Large intestine (tissue), 12 donors: ENCODE measurements around the gene SRL. TPM values are rescaled to one million over a fixed set of nuclear protein-coding genes. Genes with fewer than 3 reads are reported as not detected.

ENCODE experiments used
- DNase-seq, 2 donors: peaks; one replicate each; pipeline versions ENCODE4 v3.0.0 to v3.0.0-alpha.2; 2013
- H3K27ac ChIP-seq: one replicate; pipeline ENCODE4 v1.5.1; 2013; ENCODE audit warnings: low read length
- H3K27me3 ChIP-seq: 2 replicates; pipeline ENCODE4 v1.6.1; 2013; ENCODE audit warnings: low read length; ENCODE audit not compliant: control insufficient read depth, insufficient read depth
- H3K36me3 ChIP-seq: 2 replicates; pipeline ENCODE4 v1.6.1; 2013; ENCODE audit warnings: low read length; ENCODE audit not compliant: control insufficient read depth, insufficient read depth
- H3K4me1 ChIP-seq: one replicate; pipeline ENCODE4 v1.6.1; 2013; ENCODE audit warnings: low read length; ENCODE audit not compliant: control insufficient read depth, insufficient read depth
- H3K4me3 ChIP-seq: one replicate; pipeline ENCODE4 v1.5.1; 2013; ENCODE audit warnings: low read length
- H3K9me3 ChIP-seq: one replicate; pipeline ENCODE4 v1.6.1; 2013; ENCODE audit warnings: mild to moderate bottlenecking, low read depth, low read length, moderate library complexity; ENCODE audit not compliant: control insufficient read depth
- WGBS: methylation state at CpG from one replicate; pipeline ENCODE4 v1.1.5; 2013; ENCODE audit warnings: low lambda C conversion rate; ENCODE audit not compliant: insufficient coverage; 5-methylcytosine and 5-hydroxymethylcytosine counted together
- long read RNA-seq, 11 donors: transcript quantifications; one replicate each; lab custom pipeline, GENCODE V29; 2026
- polyA plus RNA-seq: library from polyadenylated mRNA; unstranded; fragments of 120-200 nt; gene quantifications from one replicate; pipeline ENCODE4 v1.2.1, GENCODE V29; 2013

The SRL gene
- polyA plus RNA-seq, result 2.3 TPM
- long read RNA-seq, donor 1, full-length matches to known transcripts, result 1 of 1 reads
- long read RNA-seq, donor 1, partial matches to known transcripts, result 0 of 1 reads
- long read RNA-seq, donor 1, other reads (novel, unspliced or antisense), result 0 of 1 reads
- long read RNA-seq, donor 2, full-length matches to known transcripts, result 1 of 1 reads
- long read RNA-seq, donor 2, partial matches to known transcripts, result 0 of 1 reads
- long read RNA-seq, donor 2, other reads (novel, unspliced or antisense), result 0 of 1 reads
- long read RNA-seq, donor 3, result 0 reads
- long read RNA-seq, donor 4, result 0 reads
- long read RNA-seq, donor 5, result 0 reads
- long read RNA-seq, donor 6, result 0 reads
- long read RNA-seq, donor 7, result 0 reads
- long read RNA-seq, donor 8, full-length matches to known transcripts, result 3 of 3 reads
- long read RNA-seq, donor 8, partial matches to known transcripts, result 0 of 3 reads
- long read RNA-seq, donor 8, other reads (novel, unspliced or antisense), result 0 of 3 reads
- long read RNA-seq, donor 9, result 0 reads
- long read RNA-seq, donor 10, result 0 reads
- long read RNA-seq, donor 11, result 0 reads

DNA sequence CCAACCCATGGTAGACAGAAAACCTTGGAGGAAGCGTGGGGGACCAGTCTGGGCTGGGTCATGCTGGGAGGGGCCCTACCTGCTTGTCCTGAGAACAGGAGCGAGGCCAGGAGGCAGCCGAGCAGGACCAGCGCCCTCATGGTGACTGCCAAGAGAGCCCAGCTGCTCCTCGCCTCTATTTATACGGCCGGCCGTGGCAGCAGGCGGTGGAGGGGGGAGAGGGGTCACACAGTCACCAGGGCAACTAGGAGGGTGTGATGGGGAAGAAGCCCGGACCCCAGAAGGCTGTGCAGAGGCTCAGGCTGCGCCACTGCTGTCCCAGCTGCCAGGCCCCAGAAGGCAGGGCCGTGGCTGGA lies at the start of gene SRL:
SRL (minus strand) TSS at position 153 of the 356 bp plus-strand sequence; CDS start at position 140, 13 bp downstream.
- Histone ChIP-seq H3K4me3 (no peak within 1 kb of the TSS), H3K4me1 (peaks cover 8% of the 10 kb centered on the region), H3K27ac (no peak within 1 kb of the TSS), H3K36me3 (no peaks in the 10 kb centered on the region), H3K27me3 (no peaks in the 10 kb centered on the region), H3K9me3 (no peaks in the 10 kb centered on the region)
- no peak for DNase-seq
- WGBS, result no CpG with 5 or more reads among the region's 12 CpGs

DNA sequence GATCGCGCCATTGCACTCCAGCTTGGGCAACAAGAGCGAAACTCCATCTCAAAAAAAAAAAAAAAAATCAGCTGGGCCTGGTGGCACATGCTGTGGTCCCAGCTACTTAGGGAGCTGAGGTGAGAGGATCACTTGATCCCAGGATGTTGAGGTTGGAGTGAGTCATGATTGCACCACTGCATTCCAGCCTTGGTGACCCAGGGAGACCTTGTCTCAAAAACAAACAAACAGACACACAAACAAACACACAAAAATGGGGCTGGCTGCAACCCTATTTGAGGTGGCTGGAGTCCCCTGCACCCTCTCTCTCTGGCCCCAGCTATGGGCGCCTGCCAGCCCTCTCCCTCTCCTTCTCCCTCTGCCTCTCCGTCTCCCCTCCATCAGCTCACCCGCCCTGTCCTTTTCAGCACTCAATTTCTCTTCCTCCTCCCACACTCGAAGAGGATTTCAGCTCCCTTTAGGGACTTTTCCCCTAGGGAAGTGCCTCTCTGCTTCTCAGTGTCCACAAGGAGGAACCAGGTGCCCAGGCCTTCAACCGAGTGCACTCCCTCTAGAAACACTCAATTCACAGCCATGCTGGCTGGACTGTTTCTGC lies 48.5 kb upstream of the SRL start:
- Histone ChIP-seq H3K9me3 (no peaks in the 10 kb centered on the region), H3K4me3 (no peak overlapping the region), H3K27ac (no peak overlapping the region), H3K36me3 (no peaks in the 10 kb centered on the region), H3K27me3 (no peaks in the 10 kb centered on the region), H3K4me1 (peaks cover 21% of the 10 kb centered on the region)
- WGBS, result 93% methylated on average over 3 of the region's 8 CpGs
- no peak for DNase-seq

DNA sequence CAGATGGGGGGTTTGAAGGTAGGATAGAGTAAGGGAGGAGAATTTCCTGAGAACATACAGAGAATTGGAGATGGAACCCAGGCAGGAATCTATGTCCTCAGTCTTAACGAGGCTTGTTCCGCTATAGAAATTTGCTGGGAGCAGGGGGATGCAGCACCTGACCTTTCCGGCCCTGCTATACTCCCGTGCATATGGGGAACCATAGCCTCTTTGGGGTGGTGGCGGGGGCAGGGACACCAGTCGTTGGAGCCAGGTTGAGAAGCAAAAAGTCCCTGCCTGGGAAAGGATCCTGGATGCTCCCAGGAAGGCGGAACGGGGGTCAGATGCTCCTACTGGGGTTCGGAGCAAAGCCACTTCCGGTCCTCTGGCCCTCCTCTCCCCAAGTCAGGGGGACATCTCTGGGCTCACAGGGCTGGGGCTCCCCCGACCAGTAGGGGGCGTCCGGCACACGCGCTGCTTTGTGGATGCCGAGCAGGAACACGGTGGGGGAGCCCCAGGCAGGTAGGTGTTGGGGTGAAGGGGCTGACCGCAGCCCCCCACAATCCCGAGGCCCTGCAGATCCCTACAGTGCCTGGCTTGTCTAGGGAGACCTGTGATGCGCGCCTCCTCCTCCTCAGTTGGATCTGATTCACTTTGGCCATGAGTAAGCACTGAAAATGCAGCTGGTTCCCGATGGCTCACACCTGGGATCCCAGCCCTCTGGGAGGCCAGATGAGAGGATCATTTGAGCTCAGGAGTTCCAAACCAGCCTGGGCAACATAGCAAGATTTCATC lies 46.5 kb upstream of the SRL start:
- no peaks in the 10 kb centered on the region for H3K9me3 ChIP-seq
- H3K4me1 ChIP-seq, result peaks cover 11% of the 10 kb centered on the region
- peak; percentile 45 to 63 for DNase-seq
- no peaks in the 10 kb centered on the region for H3K36me3 ChIP-seq
- WGBS, result no CpG with 5 or more reads among the region's 22 CpGs
- no peak overlapping the region for H3K4me3 ChIP-seq
- H3K27ac ChIP-seq, result no peak overlapping the region
- H3K27me3 ChIP-seq, result peaks cover 2% of the 10 kb centered on the region

DNA sequence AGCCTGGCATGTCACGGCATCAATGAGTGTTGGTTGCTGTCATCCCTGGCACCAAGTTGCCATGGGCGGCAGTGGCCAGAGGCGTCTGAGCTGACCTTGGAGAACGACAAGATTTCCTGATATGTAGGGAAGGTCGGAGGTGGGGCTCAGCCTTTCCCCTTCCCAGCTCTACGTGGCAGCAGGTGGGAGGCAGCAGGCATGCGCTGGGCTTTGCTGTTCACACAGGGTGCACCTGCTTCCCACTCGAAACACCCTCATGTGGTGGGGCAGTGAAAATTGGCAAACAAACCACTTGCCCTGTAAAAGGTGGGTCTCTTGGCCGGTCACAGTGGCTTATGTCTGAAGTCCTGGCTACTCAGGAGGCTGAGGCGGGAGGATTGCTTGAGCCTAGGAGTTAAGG lies 43.3 kb upstream of the SRL start:
- Histone ChIP-seq H3K4me1 (peaks cover 9% of the 10 kb centered on the region), H3K9me3 (no peaks in the 10 kb centered on the region), H3K36me3 (no peaks in the 10 kb centered on the region), H3K4me3 (no peak overlapping the region), H3K27ac (no peak overlapping the region), H3K27me3 (peaks cover 2% of the 10 kb centered on the region)
- DNase-seq, result no peak
- no CpG with 5 or more reads among the region's 10 CpGs for WGBS

DNA sequence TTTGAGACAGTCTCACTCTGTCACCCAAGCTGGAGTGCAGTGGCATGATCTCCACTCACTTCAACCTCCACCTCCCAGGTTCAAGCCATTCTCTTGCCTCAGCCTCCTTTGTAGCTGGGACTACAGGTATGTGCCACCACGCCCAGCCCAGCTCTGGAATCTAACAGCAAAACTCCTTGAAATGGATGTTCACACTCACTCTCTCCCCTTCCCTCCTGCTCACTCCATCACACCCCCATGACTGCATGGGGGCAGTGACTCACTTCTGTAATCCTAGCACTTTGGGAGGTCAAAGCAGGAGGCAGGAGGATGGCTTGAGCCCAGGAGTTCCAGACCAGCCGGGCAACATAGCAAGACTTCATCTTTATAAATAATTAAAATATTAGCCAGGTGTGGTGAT lies 42.1 kb upstream of the SRL start:
- no peak for DNase-seq
- no peaks in the 10 kb centered on the region for H3K9me3 ChIP-seq
- H3K27ac ChIP-seq, result no peak overlapping the region
- H3K4me3 ChIP-seq, result no peak overlapping the region
- no peaks in the 10 kb centered on the region for H3K36me3 ChIP-seq
- H3K4me1 ChIP-seq, result peaks cover 9% of the 10 kb centered on the region
- H3K27me3 ChIP-seq, result peaks cover 2% of the 10 kb centered on the region
- no CpG with 5 or more reads among the region's 2 CpGs for WGBS

GRCh38 chr16:4283441-4283840 lies 41.6 kb upstream of the SRL start:
- Histone ChIP-seq H3K27me3 (peaks cover 2% of the 10 kb centered on the region), H3K27ac (no peak overlapping the region), H3K4me1 (peaks cover 6% of the 10 kb centered on the region), H3K4me3 (no peak overlapping the region), H3K36me3 (no peaks in the 10 kb centered on the region), H3K9me3 (no peaks in the 10 kb centered on the region)
- DNase-seq, result no peak
- 86% methylated on average over 2 of the region's 8 CpGs for WGBS

- no peak overlapping the region for H3K27ac ChIP-seq
- no peaks in the 10 kb centered on the region for H3K9me3 ChIP-seq
- no peaks in the 10 kb centered on the region for H3K36me3 ChIP-seq
- no peaks in the 10 kb centered on the region for H3K4me1 ChIP-seq
- H3K4me3 ChIP-seq, result no peak overlapping the region
- peaks cover 2% of the 10 kb centered on the region for H3K27me3 ChIP-seq
- DNase-seq, result no peak
- 100% methylated on average over 1 of the region's 2 CpGs for WGBS
Measured at GRCh38 chr16:4280625-4281024, 38.7 kb upstream of the SRL start.

- no peak overlapping the region for H3K27ac ChIP-seq
- WGBS, result no CpG with 5 or more reads among the region's 2 CpGs
- no peaks in the 10 kb centered on the region for H3K36me3 ChIP-seq
- H3K4me3 ChIP-seq, result no peak overlapping the region
- H3K27me3 ChIP-seq, result no peaks in the 10 kb centered on the region
- H3K4me1 ChIP-seq, result no peaks in the 10 kb centered on the region
- no peaks in the 10 kb centered on the region for H3K9me3 ChIP-seq
- DNase-seq, result no peak
Measured at GRCh38 chr16:4277987-4278513, 36.2 kb upstream of the SRL start.

DNA sequence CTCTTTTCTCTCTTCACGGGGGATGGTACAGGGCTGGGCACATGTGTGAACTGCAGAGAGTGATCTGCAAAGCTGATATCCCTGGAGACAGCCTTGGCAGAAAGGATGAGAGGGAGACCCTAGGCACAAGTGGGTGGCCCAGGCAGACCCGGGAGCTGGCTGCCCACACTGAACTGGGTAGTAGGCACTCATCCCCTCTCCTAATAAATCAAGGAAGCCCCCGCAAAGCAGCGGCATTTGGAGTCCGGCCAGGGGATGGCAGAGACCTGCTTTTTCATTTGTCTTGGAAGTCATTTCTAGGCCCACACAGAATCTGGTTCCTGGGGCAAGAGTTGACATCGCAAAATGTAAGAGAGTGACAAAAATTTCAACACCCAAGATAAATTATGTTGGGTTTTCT lies 34.0 kb upstream of the SRL start:
- no CpG with 5 or more reads among the region's 6 CpGs for WGBS
- no peaks in the 10 kb centered on the region for H3K36me3 ChIP-seq
- DNase-seq, result no peak
- no peaks in the 10 kb centered on the region for H3K9me3 ChIP-seq
- no peaks in the 10 kb centered on the region for H3K27me3 ChIP-seq
- H3K27ac ChIP-seq, result no peak overlapping the region
- no peak overlapping the region for H3K4me3 ChIP-seq
- H3K4me1 ChIP-seq, result peaks cover 3% of the 10 kb centered on the region

DNA sequence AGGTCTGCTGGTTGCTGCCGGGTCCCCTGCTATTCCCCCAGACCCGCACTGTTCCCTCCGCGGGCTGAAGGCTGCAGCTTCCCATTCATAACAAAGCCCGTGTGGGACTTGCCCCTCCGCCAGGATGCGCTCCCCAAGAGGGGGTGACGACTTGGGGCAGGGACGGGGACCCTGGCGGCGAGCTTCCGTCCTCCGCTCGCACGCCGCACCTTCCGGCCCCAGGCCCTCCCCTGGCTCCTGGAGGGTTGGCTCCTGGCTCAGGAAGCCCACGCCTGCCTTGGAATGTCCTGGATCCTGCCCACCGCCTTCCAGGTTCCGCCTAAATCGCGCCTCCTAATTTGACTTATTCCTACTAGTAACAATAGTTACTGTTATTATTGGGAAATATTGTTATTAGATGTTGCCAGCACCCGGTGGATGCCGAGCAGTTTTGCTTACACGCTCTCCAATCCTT lies 32.0 kb upstream of the SRL start:
- H3K27ac ChIP-seq, result peak overlapping the region; percentile 90
- peak overlapping the region; percentile 71 for H3K4me3 ChIP-seq
- no peaks in the 10 kb centered on the region for H3K36me3 ChIP-seq
- DNase-seq, result peak in 1 of 2 donors; percentile 48
- WGBS, result no CpG with 5 or more reads among the region's 25 CpGs
- peaks cover 10% of the 10 kb centered on the region for H3K4me1 ChIP-seq
- no peaks in the 10 kb centered on the region for H3K27me3 ChIP-seq
- H3K9me3 ChIP-seq, result no peaks in the 10 kb centered on the region
